D341Med (cell line): Measurements from ENCODE around the gene TP53AIP1.

ENCODE experiments used
- DNase-seq: peaks from one replicate; pipeline ENCODE4 v3.0.0; 2012; ENCODE audit warnings: low spot score

TP53AIP1 gene

GRCh38 chr11:128943428-128943976, 831 bp upstream of the TP53AIP1 start:
- DNase-seq = no peak

- DNase-seq = no peak
Measured at GRCh38 chr11:128942272-128942612, 429 bp downstream of the TP53AIP1 start.

- DNase-seq = no peak
Measured at GRCh38 chr11:128941573-128942271, 949 bp downstream of the TP53AIP1 start.

- DNase-seq = no peak
Measured at GRCh38 chr11:128941110-128941509, 1.6 kb downstream of the TP53AIP1 start.

- DNase-seq = no peak
Measured at GRCh38 chr11:128940603-128941002, 2.1 kb downstream of the TP53AIP1 start.

- DNase-seq = no peak
Measured at GRCh38 chr11:128940156-128940555, 2.5 kb downstream of the TP53AIP1 start.

- no peak for DNase-seq
Measured at GRCh38 chr11:128939591-128939990, 3.1 kb downstream of the TP53AIP1 start.

- no peak for DNase-seq
Measured at GRCh38 chr11:128938156-128938885, 4.3 kb downstream of the TP53AIP1 start.

GRCh38 chr11:128937480-128937879, 5.2 kb downstream of the TP53AIP1 start:
- no peak for DNase-seq

GRCh38 chr11:128936606-128937251, 5.9 kb downstream of the TP53AIP1 start:
- no peak for DNase-seq

GRCh38 chr11:128934926-128935325, 7.7 kb downstream of the TP53AIP1 start:
- no peak for DNase-seq

GRCh38 chr11:128934351-128934750, 8.3 kb downstream of the TP53AIP1 start:
- DNase-seq = no peak

- no peak for DNase-seq
Measured at GRCh38 chr11:128933481-128934178, 9.0 kb downstream of the TP53AIP1 start.

- DNase-seq = no peak
Measured at GRCh38 chr11:128931668-128932067, 11.0 kb downstream of the TP53AIP1 start.

GRCh38 chr11:128931066-128931465, 11.6 kb downstream of the TP53AIP1 start:
- no peak for DNase-seq

- no peak for DNase-seq
Measured at GRCh38 chr11:128929991-128930390, 12.7 kb downstream of the TP53AIP1 start.

- DNase-seq = no peak
Measured at GRCh38 chr11:128929468-128929867, 13.2 kb downstream of the TP53AIP1 start.

GRCh38 chr11:128928400-128928799, 14.3 kb downstream of the TP53AIP1 start:
- DNase-seq = no peak

GRCh38 chr11:128927683-128928336, 14.9 kb downstream of the TP53AIP1 start:
- no peak for DNase-seq

- no peak for DNase-seq
Measured at GRCh38 chr11:128927108-128927461, 15.6 kb downstream of the TP53AIP1 start.

- DNase-seq = no peak
Measured at GRCh38 chr11:128926437-128927107, 16.1 kb downstream of the TP53AIP1 start.
